Heart left ventricle (tissue), 13 donors: Measurements from ENCODE around the gene NPM3.

Experiments used
- POLR2A ChIP-seq, 2 donors: fragments of 450-650 bp; IDR thresholded peaks; one replicate each; pipeline ENCODE4 v1.6.1; 2017; ENCODE audit warnings: antibody characterized with exemption in 2 of 2, mild to moderate bottlenecking in 2 of 2, moderate library complexity in 2 of 2
- TF ChIP-seq, protein P1 (sequence below), 12 donors: fragments of 200-600 bp; sonication (generic) in 4 of 12; IDR thresholded peaks; one replicate each; pipeline versions ENCODE4 v1.5.0 to v1.8.0; 2018 to 2022; ENCODE audit warnings: antibody characterized with exemption in 12 of 12, mild to moderate bottlenecking in 5 of 12
- donor health status: ischemic (EF 13 %, LVEDD 7.1; RV severe dilation, severe dysfunction).
- donor health status: DM: no; HTN: yes; CAD: no.
- donor health status: DM: no; HTN: no; CAD: no.
- donor health status: ischemic (EF 25% LVEDD 6.9; RV normal size, moderate dysfunction).
- donor health status: ischemic (EF 25% LVEDD 5.7; RV mildly dilated, moderate dysfunction).
- donor health status: ischemic (EF 35%, LVEDD 5.7; RV mildly dilated, moderate dysfunction).
- donor health status: nonischemic (EF 11% LVEDD 7.7; RV severe dilation, severe dysfunction).
- donor health status: DM: yes; HTN: yes; CAD: no.
- donor health status: PGD.
- donor health status: ischemic (EF 29% LVEDD 5.4; RV normal size, mild dysfunction).
- donor health status: nonischemic (EF 23%, LVEDD 6.1; RV moderate dilation, normal function).

DNA sequence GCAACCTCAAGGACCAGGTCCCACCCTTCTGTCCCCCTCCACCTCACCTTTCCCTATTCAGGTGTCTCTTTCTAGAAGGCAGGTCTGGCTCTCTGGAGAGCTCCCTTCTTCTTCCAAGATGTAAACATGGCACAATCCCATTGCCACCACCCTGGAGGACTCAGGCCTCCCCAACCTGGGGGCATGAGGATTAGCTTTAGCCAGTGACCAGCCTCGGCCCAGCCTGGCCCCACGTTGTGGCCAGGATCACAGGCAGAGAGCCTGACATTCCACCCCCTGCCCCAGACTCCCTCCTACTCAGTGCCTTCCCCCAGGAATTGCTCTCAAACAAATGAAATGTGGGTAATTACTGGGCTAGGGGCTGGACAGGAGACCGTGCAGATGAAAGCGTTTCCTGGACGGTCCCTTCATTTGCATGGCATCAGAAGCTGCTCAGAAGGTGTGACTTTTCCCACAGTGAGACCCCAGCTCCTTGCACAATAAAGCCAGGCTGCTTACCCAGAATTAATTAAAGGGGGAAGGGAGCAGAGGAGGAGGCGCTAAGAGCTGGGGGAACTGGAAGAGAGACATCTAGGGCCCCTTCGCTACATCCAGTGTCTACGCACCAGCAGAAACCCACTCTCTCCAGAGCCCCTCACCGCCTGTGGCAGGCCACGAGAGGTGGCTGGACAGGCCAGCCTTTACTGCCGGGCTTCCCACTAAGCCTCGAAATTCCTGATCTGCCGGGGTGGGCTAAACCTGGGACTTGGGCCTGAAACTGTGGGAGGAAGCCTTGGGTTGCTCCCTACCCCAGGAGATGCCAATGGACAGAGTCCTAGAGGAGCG is 15.1 kb downstream of the NPM3 start:
- TF ChIP-seq, protein P1, sequence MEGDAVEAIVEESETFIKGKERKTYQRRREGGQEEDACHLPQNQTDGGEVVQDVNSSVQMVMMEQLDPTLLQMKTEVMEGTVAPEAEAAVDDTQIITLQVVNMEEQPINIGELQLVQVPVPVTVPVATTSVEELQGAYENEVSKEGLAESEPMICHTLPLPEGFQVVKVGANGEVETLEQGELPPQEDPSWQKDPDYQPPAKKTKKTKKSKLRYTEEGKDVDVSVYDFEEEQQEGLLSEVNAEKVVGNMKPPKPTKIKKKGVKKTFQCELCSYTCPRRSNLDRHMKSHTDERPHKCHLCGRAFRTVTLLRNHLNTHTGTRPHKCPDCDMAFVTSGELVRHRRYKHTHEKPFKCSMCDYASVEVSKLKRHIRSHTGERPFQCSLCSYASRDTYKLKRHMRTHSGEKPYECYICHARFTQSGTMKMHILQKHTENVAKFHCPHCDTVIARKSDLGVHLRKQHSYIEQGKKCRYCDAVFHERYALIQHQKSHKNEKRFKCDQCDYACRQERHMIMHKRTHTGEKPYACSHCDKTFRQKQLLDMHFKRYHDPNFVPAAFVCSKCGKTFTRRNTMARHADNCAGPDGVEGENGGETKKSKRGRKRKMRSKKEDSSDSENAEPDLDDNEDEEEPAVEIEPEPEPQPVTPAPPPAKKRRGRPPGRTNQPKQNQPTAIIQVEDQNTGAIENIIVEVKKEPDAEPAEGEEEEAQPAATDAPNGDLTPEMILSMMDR (IDR thresholded peaks at IDR 0.05): no peak
- no peak for TF ChIP-seq POLR2A (IDR thresholded peaks at IDR 0.05)
